IMR-90 (cell line): ENCODE measurements around the gene TBXAS1. TPM values are rescaled to one million over a fixed set of nuclear protein-coding genes. Genes with fewer than 3 reads are reported as not detected.

Source experiments
- ATAC-seq: fragments of 200-7000 bp; cut with Tn5 transposase; 2 replicates; pipeline ENCODE4 v1.9.1; 2020; ENCODE audit warnings: low read depth, mild to moderate bottlenecking, moderate library complexity
- BruUV-seq: library from RNA; stranded (reverse); fragments of 400-500 nt; replicated peaks from 2 replicates; lab custom pipeline; 2021; lab: Mats Ljungman, UMichigan
- CTCF ChIA-PET: fragments of 300-600 bp; formaldehyde crosslinking; extraction: SDS; loops from one replicate; lab custom pipeline; 2021; ENCODE audit warnings: antibody characterized with exemption; lab: Yijun Ruan, JAX
- POLR2A ChIA-PET: fragments of 300-600 bp; sonication (Branson Sonifier 250); formaldehyde crosslinking; loops from one replicate; lab custom pipeline; 2022; ENCODE audit warnings: antibody characterized with exemption; ENCODE audit not compliant: unreplicated experiment; lab: Charles Lee
- DNase-seq: peaks from one replicate; pipeline ENCODE4 v3.0.0; 2013
- H2AFZ ChIP-seq: replicated peaks from 2 replicates; pipeline ENCODE3; 2013; ENCODE audit warnings: low read length, mild to moderate bottlenecking; ENCODE audit not compliant: poor library complexity
- H2AK5ac ChIP-seq: 2 replicates; pipeline ENCODE4 v1.6.1; 2013; ENCODE audit warnings: low read depth, low read length, inconsistent platforms
- H2AK9ac ChIP-seq: replicated peaks from 2 replicates; pipeline ENCODE3; 2013; ENCODE audit warnings: mild to moderate bottlenecking, low read depth, low read length, moderate library complexity; ENCODE audit not compliant: poor library complexity
- H2BK120ac ChIP-seq: 2 replicates; pipeline ENCODE4 v1.6.1; 2013; ENCODE audit warnings: low read depth, low read length, inconsistent platforms
- H2BK15ac ChIP-seq: 3 replicates; pipeline ENCODE4 v1.6.1; 2013; ENCODE audit warnings: low read depth, low read length, inconsistent platforms
- H2BK20ac ChIP-seq: 2 replicates; pipeline ENCODE4 v1.6.1; 2013; ENCODE audit warnings: low read depth, mild to moderate bottlenecking, inconsistent platforms, low read length, moderate library complexity
- H2BK5ac ChIP-seq: 2 replicates; pipeline ENCODE4 v1.6.1; 2013; ENCODE audit warnings: mild to moderate bottlenecking, low read depth, low read length, inconsistent platforms; ENCODE audit not compliant: poor library complexity, severe bottlenecking
- H3K14ac ChIP-seq: replicated peaks from 2 replicates; pipeline ENCODE4 v1.6.1; 2013; ENCODE audit warnings: low read depth, low read length, inconsistent platforms
- H3K18ac ChIP-seq: 2 replicates; pipeline ENCODE4 v1.6.1; 2013; ENCODE audit warnings: low read depth, low read length, control low read depth
- H3K23ac ChIP-seq: 2 replicates; pipeline ENCODE4 v1.6.1; 2013; ENCODE audit warnings: low read depth, low read length, inconsistent platforms
- H3K27ac ChIP-seq: 2 replicates; pipeline ENCODE4 v1.5.1; 2013; ENCODE audit warnings: mild to moderate bottlenecking, control low read depth, low read length; ENCODE audit not compliant: insufficient read depth
- H3K27me3 ChIP-seq: 2 replicates; pipeline ENCODE4 v1.6.1; 2013; ENCODE audit warnings: low read length; ENCODE audit not compliant: control insufficient read depth, insufficient read depth
- H3K36me3 ChIP-seq: 2 replicates; pipeline ENCODE4 v1.6.1; 2013; ENCODE audit warnings: low read length, mixed read lengths; ENCODE audit not compliant: control insufficient read depth, insufficient read depth
- H3K4ac ChIP-seq: 2 replicates; pipeline ENCODE4 v1.6.1; 2013; ENCODE audit warnings: low read depth, low read length, inconsistent platforms
- H3K4me1 ChIP-seq: 2 replicates; pipeline ENCODE4 v1.6.1; 2013; ENCODE audit warnings: low read length, mixed read lengths; ENCODE audit not compliant: control insufficient read depth, insufficient read depth
- H3K4me2 ChIP-seq: 2 replicates; pipeline ENCODE4 v1.6.1; 2013; ENCODE audit warnings: low read depth, mild to moderate bottlenecking, control low read depth, low read length, moderate library complexity
- H3K4me3 ChIP-seq: 2 replicates; pipeline ENCODE4 v1.5.1; 2013; ENCODE audit warnings: low read depth, mild to moderate bottlenecking, control low read depth, low read length, moderate library complexity; ENCODE audit not compliant: insufficient read depth
- H3K56ac ChIP-seq: 2 replicates; pipeline ENCODE4 v1.6.1; 2013; ENCODE audit warnings: low read length, inconsistent platforms; ENCODE audit not compliant: insufficient read depth; ENCODE audit errors: extremely low read depth
- H3K79me1 ChIP-seq, 2 experiments: 2 replicates each; pipeline ENCODE4 v1.6.1; 2013; ENCODE audit warnings: low read length in 2 of 2, inconsistent platforms in 1 of 2, low read depth in 1 of 2
- H3K9ac ChIP-seq: 2 replicates; pipeline ENCODE4 v1.6.1; 2013; ENCODE audit warnings: low read depth, low read length, control low read depth
- H3K9me1 ChIP-seq: 2 replicates; pipeline ENCODE4 v1.6.1; 2013; ENCODE audit warnings: low read length, inconsistent platforms; ENCODE audit not compliant: insufficient read depth
- H3K9me3 ChIP-seq: 2 replicates; pipeline ENCODE4 v1.6.1; 2013; ENCODE audit warnings: low read length; ENCODE audit not compliant: control insufficient read depth, insufficient read depth
- H4K20me1 ChIP-seq: 2 replicates; pipeline ENCODE4 v1.6.1; 2013; ENCODE audit warnings: low read length, inconsistent platforms; ENCODE audit not compliant: insufficient read depth
- H4K5ac ChIP-seq: 2 replicates; pipeline ENCODE4 v1.6.1; 2013; ENCODE audit warnings: mild to moderate bottlenecking, low read depth, low read length, control low read depth
- H4K8ac ChIP-seq, 2 experiments: 2 replicates each; pipeline ENCODE4 v1.6.1; 2013; ENCODE audit warnings: low read depth in 2 of 2, low read length in 2 of 2, control low read depth in 1 of 2, inconsistent platforms in 1 of 2
- H4K91ac ChIP-seq: 2 replicates; pipeline ENCODE4 v1.6.1; 2013; ENCODE audit warnings: low read depth, low read length, inconsistent platforms; ENCODE audit not compliant: insufficient read depth
- CEBPB ChIP-seq: IDR thresholded peaks from 2 replicates; pipeline ENCODE4 v1.6.1; 2012; ENCODE audit warnings: low read depth, low read length, improper control_type of control experiment
- CHD1 ChIP-seq: IDR thresholded peaks from 2 replicates; pipeline ENCODE4 v1.6.1; 2012; ENCODE audit warnings: low read depth, low read length, improper control_type of control experiment
- ELK1 ChIP-seq: fragments of 150-350 bp; IDR thresholded peaks from 2 replicates; pipeline ENCODE4 v1.6.1; 2016; ENCODE audit warnings: low read depth, mild to moderate bottlenecking, low read length, moderate library complexity, borderline replicate concordance
- FOS ChIP-seq: fragments of 150-350 bp; IDR thresholded peaks from 2 replicates; pipeline ENCODE4 v1.6.1; 2016; ENCODE audit warnings: low read depth, low read length
- MAFK ChIP-seq: IDR thresholded peaks from 2 replicates; pipeline ENCODE4 v1.6.1; 2012; ENCODE audit warnings: low read depth, low read length, improper control_type of control experiment
- MAZ ChIP-seq: IDR thresholded peaks from 2 replicates; pipeline ENCODE4 v1.6.1; 2012; ENCODE audit warnings: low read depth, mild to moderate bottlenecking, low read length, improper control_type of control experiment, moderate library complexity, borderline replicate concordance
- MXI1 ChIP-seq: IDR thresholded peaks from 2 replicates; pipeline ENCODE4 v1.6.1; 2012; ENCODE audit warnings: low read depth, mild to moderate bottlenecking, low read length, moderate library complexity, borderline replicate concordance
- RAD21 ChIP-seq: IDR thresholded peaks from 2 replicates; pipeline ENCODE4 v1.6.1; 2012; ENCODE audit warnings: low read length, improper control_type of control experiment
- RCOR1 ChIP-seq: IDR thresholded peaks from 2 replicates; pipeline ENCODE4 v1.6.1; 2012; ENCODE audit warnings: mild to moderate bottlenecking, low read length, improper control_type of control experiment; ENCODE audit not compliant: insufficient replicate concordance
- RFX5 ChIP-seq: IDR thresholded peaks from 2 replicates; pipeline ENCODE4 v1.8.0; 2012; ENCODE audit warnings: low read depth, mild to moderate bottlenecking, low read length, moderate library complexity
- USF2 ChIP-seq: fragments of 150-350 bp; IDR thresholded peaks from 2 replicates; pipeline ENCODE4 v1.6.1; 2017; ENCODE audit warnings: mild to moderate bottlenecking, antibody characterized with exemption, low read length, low read depth
- WGBS, 2 experiments: methylation state at CpG; one replicate each; pipeline versions ENCODE4 v1.1.5 to v1.1.7; 2013; ENCODE audit warnings: missing lambda C conversion rate in 2 of 2; ENCODE audit not compliant: insufficient read length in 1 of 2; ENCODE audit errors: extremely low coverage in 2 of 2; 5-methylcytosine and 5-hydroxymethylcytosine counted together
- dilution Hi-C: fragments of 300-500 bp; cut with HindIII; formaldehyde crosslinking; loops from one replicate; pipeline ENCODE4 v1.14.3; 2018; ENCODE audit warnings: low sequenced_read_pairs; ENCODE audit not compliant: unreplicated experiment
- in situ Hi-C: fragments of 300-500 bp; cut with MboI; formaldehyde crosslinking; loops from 3 replicates; pipeline ENCODE4 v1.14.3; 2019; ENCODE audit warnings: low sequenced_read_pairs, inconsistent platforms, mixed read lengths
- intact Hi-C: fragments of 100-400 bp; cut with micrococcal nuclease; formaldehyde crosslinking; loops from 2 replicates; pipeline ENCODE4 v1.10.0; 2022
- polyA plus RNA-seq, 3 experiments: library from polyadenylated mRNA; depleted of rRNA; stranded (reverse); fragments of >200 nt; gene quantifications; 2 replicates each; pipeline ENCODE4 v1.2.3, GENCODE V29; 2012; ENCODE audit warnings: low replicate concordance in 1 of 3
- total RNA-seq: library from RNA; depleted of rRNA; stranded (reverse); fragments of >200 nt; gene quantifications from 2 replicates; pipeline ENCODE4 v1.2.3, GENCODE V29; 2012

TBXAS1 gene
- total and polyA plus RNA-seq, 2 of the 4 experiments (the other 2 are of a cell fraction) = 5.9 to 10.8 TPM

GRCh38 chr7:139992353-139993044 lies 163.4 kb downstream of the TBXAS1 start:
- ChIA-PET POLR2A (no interaction called here), CTCF (no interaction called here)
- Histone ChIP-seq H2AK9ac (no peak overlapping the region), H3K9me3 (no peaks in the 10 kb centered on the region), H3K36me3 (no peaks in the 10 kb centered on the region), H3K9me1 (peaks cover 27% of the 10 kb centered on the region), H2BK15ac (no peak overlapping the region), H2BK5ac (no peak overlapping the region), H2BK20ac (no peak overlapping the region), H3K4me2 (no peak overlapping the region), H3K23ac (no peak overlapping the region), H2BK120ac (peak overlapping the region; percentile 55), H4K8ac (no peak overlapping the region), H3K27me3 (no peaks in the 10 kb centered on the region; the same call in 1 of the 2 replicates), H3K4me1 (peaks cover 17% of the 10 kb centered on the region), H4K91ac (no peak overlapping the region), H3K14ac (no peak overlapping the region), H3K56ac (no peak overlapping the region), H3K27ac (no peak overlapping the region), H3K9ac (no peak overlapping the region), H3K4ac (no peak overlapping the region), H3K79me1 (0 out of 4 replicates have a peak, but pooled peaks cover 0 to 3% of the 10 kb centered on the region in 2 experiments), H4K20me1 (no peaks in the 10 kb centered on the region), H4K5ac (no peak overlapping the region), H2AFZ (no peak overlapping the region), H3K4me3 (no peak overlapping the region), H3K18ac (no peak overlapping the region; the same call in 1 of the 2 replicates), H2AK5ac (no peak overlapping the region; the same call in 1 of the 2 replicates)
- intact Hi-C loops = no loop called here
- DNase-seq (no peak), ATAC-seq (no peak)
- dilution Hi-C loops = no loop called here
- in situ Hi-C loops = no loop called here
- TF ChIP-seq ELK1 (no peak), CEBPB (no peak), MAFK (no peak), FOS (no peak), CHD1 (no peak), USF2 (no peak), RAD21 (no peak), MAZ (no peak), RFX5 (no peak), MXI1 (no peak), RCOR1 (no peak)
- WGBS, 2 experiments = 84% methylated on average over 5 of the region's 14 CpGs; no CpG with 5 or more reads in 1 of the 2 experiments
- no TSS peak for BruUV-seq
